Measurements from ENCODE around the gene AGRN. TPM values are rescaled to one million over a fixed set of nuclear protein-coding genes. Genes with fewer than 3 reads are reported as not detected.

AGRN gene
- total RNA-seq, 1 experiment from 2014 or later = 134 TPM

DNA sequence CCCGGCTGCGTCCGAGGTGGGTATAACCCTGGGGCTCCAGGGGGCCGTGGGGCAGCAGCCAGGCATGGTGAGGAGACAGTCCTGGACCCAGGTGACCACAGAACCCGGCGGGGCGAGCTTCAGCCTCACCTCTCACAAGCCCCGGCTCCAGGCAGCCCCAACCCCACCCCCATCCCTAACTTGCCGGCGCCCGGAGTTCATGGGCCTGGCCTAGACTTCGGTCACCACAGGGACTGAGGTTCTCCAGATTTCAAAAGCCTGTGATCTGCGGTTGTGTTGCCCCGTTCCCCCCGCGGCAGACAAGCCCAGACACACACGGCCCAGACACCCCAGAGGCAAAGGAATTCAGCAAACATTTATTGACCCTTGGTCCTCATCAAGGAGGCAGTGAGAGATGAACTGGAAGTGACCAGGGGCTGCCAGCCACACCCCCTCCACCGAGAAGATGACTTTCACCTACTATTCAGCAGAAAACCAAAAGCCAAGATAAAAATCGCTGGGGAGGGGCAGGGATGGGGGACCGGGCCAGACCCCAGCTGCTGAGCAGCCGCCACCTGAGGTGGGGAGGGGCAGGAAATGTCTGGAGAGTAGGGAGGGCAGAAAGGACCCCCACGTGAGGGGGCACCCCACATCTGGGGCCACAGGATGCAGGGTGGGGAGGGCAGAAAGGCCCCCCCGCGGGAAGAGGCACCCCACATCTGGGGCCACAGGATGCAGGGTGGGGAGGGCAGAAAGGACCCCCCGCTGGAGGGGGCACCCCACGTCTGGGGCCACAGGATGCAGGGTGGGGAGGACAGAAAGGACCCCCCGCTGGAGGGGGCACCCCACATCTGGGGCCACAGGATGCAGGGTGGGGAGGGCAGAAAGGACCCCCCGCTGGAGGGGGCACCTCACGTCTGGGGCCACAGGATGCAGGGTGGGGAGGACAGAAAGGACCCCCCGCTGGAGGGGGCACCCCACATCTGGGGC, 24.0 kb upstream of the AGRN start:
- H3K4me3 ChIP-seq (replicated peaks in 1 of 2; ENCODE audit: low read depth in 1 of 2, low read length in 2 of 2) = no peak overlapping the region
- peaks cover 3 to 30% of the 10 kb centered on the region in 2 experiments; a peak in 3 of 4 replicates for H3K4me1 ChIP-seq (ENCODE audit: control insufficient read depth in 1 of 2, insufficient read depth in 2 of 2, low read length in 2 of 2)
- TF ChIP-seq CEBPB (IDR thresholded peaks at IDR 0.05; ENCODE audit: low read depth) = no peak
- TF ChIP-seq, protein P1, sequence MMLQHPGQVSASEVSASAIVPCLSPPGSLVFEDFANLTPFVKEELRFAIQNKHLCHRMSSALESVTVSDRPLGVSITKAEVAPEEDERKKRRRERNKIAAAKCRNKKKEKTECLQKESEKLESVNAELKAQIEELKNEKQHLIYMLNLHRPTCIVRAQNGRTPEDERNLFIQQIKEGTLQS (IDR thresholded peaks at IDR 0.05) = no peak
- no peak for TF ChIP-seq TCF7L2 (IDR thresholded peaks at IDR 0.05; ENCODE audit: borderline replicate concordance, extremely low read depth, insufficient read depth, insufficient read length)
- no peaks in the 10 kb centered on the region; a peak in 1 of 4 replicates for H3K9me3 ChIP-seq (ENCODE audit: control insufficient read depth in 1 of 2, insufficient read depth in 1 of 2, low read depth in 1 of 2, low read length in 2 of 2)
- H3K4me2 ChIP-seq (ENCODE audit: low read length) = no peak overlapping the region
- no peak overlapping the region for H3K9ac ChIP-seq (ENCODE audit: low read length)
- no peaks in the 10 kb centered on the region for H3K9me2 ChIP-seq (ENCODE audit: insufficient read depth)
- H3K79me2 ChIP-seq (ENCODE audit: insufficient read depth, low read length) = peaks cover 25% of the 10 kb centered on the region
- no peak for DNase-seq (ENCODE audit: low read depth, low spot score)
- CTCF ChIA-PET = interaction anchor here (1.0 kb wide), 1 partner anchor 11 kb away, joined by 4 read pairs; no protein-coding TSS in a partner anchor
- no peaks in the 10 kb centered on the region for H3K36me3 ChIP-seq (ENCODE audit: control insufficient read depth in 1 of 2, insufficient read depth in 2 of 2, low read length in 2 of 2)
- RAD21 ChIA-PET (ENCODE audit: low non-redundant PET in 1 of 2, low total read pairs in 2 of 2, uncharacterized antibody in 2 of 2, unreplicated experiment in 2 of 2) = no interaction called here
- H3K27me3 ChIP-seq (ENCODE audit: insufficient read depth, low read length) = no peaks in the 10 kb centered on the region
- no peak for ATAC-seq
- POLR2A ChIA-PET = interaction anchor here (1.8 kb wide), 1 partner anchor 18 kb away, joined by 5 read pairs; the partner anchor contains the start of gene ISG15
- peaks cover 8% of the 10 kb centered on the region; the same call in 1 of the 2 replicates for H4K20me1 ChIP-seq (ENCODE audit: insufficient read depth)
- intact Hi-C loops (cut with micrococcal nuclease) = no loop called here
- no peak overlapping the region for H2AFZ ChIP-seq (ENCODE audit: low read depth, low read length, poor library complexity, severe bottlenecking)
- H3K27ac ChIP-seq (ENCODE audit: low read depth, low read length) = no peak overlapping the region
- BruUV-seq (replicated peaks) = no TSS peak

DNA sequence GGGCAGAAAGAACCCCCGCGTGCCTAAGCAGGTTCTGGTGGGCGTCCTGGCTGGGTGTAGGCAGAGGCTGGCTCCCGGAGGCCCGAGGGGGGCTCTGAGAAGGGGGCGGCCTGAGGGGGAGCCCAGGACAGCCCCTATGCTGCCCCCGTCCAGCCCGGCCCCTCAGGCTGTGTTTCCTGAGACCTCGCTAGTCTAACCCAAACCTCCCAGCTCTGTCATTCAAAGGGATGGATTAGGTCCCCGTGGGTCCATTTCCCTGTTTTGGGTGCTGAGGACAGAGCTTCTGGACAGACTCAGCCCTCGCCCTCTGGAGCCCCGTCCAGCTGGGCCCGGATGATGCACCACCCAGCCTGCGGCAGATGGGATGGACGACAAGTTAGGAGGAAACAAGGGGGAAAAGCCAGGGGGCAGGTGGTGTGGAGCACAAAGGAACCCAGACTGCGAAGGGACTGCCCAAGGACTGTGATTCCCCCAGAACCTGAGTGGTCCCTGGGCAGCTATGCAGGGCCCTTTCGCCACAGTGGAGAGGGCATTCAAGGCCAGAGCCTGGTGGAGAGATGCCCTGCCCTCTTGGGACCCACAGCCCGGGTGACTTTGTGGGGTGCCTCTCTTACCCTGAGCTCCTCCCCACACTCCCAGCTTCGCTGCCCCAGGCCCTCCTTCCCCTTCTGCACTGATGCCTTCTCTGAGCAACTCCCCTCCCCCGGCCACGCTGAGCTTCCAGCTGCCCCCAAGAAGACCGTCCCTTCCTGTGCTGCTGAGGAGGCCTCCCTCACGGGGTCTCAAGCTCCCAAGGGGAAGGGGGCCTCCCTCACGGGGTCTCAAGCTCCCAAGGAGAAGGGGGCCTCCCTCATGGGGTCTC, 22.8 kb upstream of the AGRN start:
- Histone ChIP-seq H3K9me2 (ENCODE audit: insufficient read depth) (no peaks in the 10 kb centered on the region), H4K20me1 (ENCODE audit: insufficient read depth) (peaks cover 8% of the 10 kb centered on the region; the same call in 1 of the 2 replicates), H2AFZ (ENCODE audit: low read depth, low read length, poor library complexity, severe bottlenecking) (no peak overlapping the region), H3K4me2 (ENCODE audit: low read length) (peak overlapping the region; percentile 98), H3K9ac (ENCODE audit: low read length) (peak overlapping the region; percentile 100), H3K27me3 (ENCODE audit: insufficient read depth, low read length) (no peaks in the 10 kb centered on the region), H3K4me1 (ENCODE audit: control insufficient read depth in 1 of 2, insufficient read depth in 2 of 2, low read length in 2 of 2) (peaks cover 5 to 42% of the 10 kb centered on the region in 2 experiments; a peak in 3 of 4 replicates), H3K36me3 (ENCODE audit: control insufficient read depth in 1 of 2, insufficient read depth in 2 of 2, low read length in 2 of 2) (no peaks in the 10 kb centered on the region), H3K4me3 (replicated peaks in 1 of 2; ENCODE audit: low read depth in 1 of 2, low read length in 2 of 2) (peak overlapping the region in 1 of 2 experiments; percentile 83; a peak in 1 of 4 replicates), H3K79me2 (ENCODE audit: insufficient read depth, low read length) (peaks cover 29% of the 10 kb centered on the region), H3K9me3 (ENCODE audit: control insufficient read depth in 1 of 2, insufficient read depth in 1 of 2, low read depth in 1 of 2, low read length in 2 of 2) (no peaks in the 10 kb centered on the region; a peak in 1 of 4 replicates), H3K27ac (ENCODE audit: low read depth, low read length) (peak overlapping the region; percentile 99)
- DNase-seq (ENCODE audit: low read depth, low spot score) (no peak), ATAC-seq (no peak)
- intact Hi-C loops (cut with micrococcal nuclease) = no loop called here
- TSS peak; percentile 49 for BruUV-seq (replicated peaks)
- ChIA-PET CTCF (interaction anchor here (1.0 kb wide), 1 partner anchor 13 kb away, joined by 4 read pairs; no protein-coding TSS in a partner anchor), POLR2A (interaction anchor here (1.8 kb wide), 1 partner anchor 17 kb away, joined by 5 read pairs; the partner anchor contains the start of gene ISG15), RAD21 (ENCODE audit: low non-redundant PET in 1 of 2, low total read pairs in 2 of 2, uncharacterized antibody in 2 of 2, unreplicated experiment in 2 of 2) (no interaction called here)
- TF ChIP-seq POLR2AphosphoS5 (IDR thresholded peaks at IDR 0.05; ENCODE audit: low read depth, low read length) (0 out of 2 replicates have a peak, but pooled peaks have one; percentile 9), EGR1 (IDR thresholded peaks at IDR 0.05; ENCODE audit: low read depth) (no peak)

Measured in HCT116 (cell line).